ENCODE data around the gene GCSH. TPM values are rescaled to one million over a fixed set of nuclear protein-coding genes. Genes with fewer than 3 reads are reported as not detected.

GCSH gene
- total and polyA plus RNA-seq, 2 of the 13 experiments (the other 11 are each of a cell fraction or from before 2014, with no cell fraction given): 35.9 to 103 TPM

- TF ChIP-seq ZXDC (CRISPR knock-in tag; IDR thresholded peaks at IDR 0.05): peak; percentile 86; the same call in 1 of the 2 replicates
- no peak for TF ChIP-seq HBP1 (CRISPR knock-in tag; IDR thresholded peaks at IDR 0.05; ENCODE audit: low read depth)
- no peak for TF ChIP-seq NCOA5 (CRISPR knock-in tag; IDR thresholded peaks at IDR 0.05)
- TF ChIP-seq HNRNPLL (IDR thresholded peaks at IDR 0.05; ENCODE audit: low read depth, low read length, poor library complexity, severe bottlenecking): peak; percentile 97
- no peak for TF ChIP-seq NRL (CRISPR knock-in tag; IDR thresholded peaks at IDR 0.05; ENCODE audit: borderline replicate concordance)
- no peak for TF ChIP-seq ATRX (CRISPR knock-in tag; IDR thresholded peaks at IDR 0.05; ENCODE audit: borderline replicate concordance)
- peak; percentile 79; the same call in 1 of the 3 replicates for TF ChIP-seq MXI1 (IDR thresholded peaks at IDR 0.05; ENCODE audit: borderline replicate concordance, low read depth, low read length)
- no peak for TF ChIP-seq ARID3A (IDR thresholded peaks at IDR 0.05; ENCODE audit: low read depth, low read length)
- peak; percentile 26; the same call in 1 of the 2 replicates for TF ChIP-seq ZNF232 (CRISPR knock-in tag; IDR thresholded peaks at IDR 0.05; ENCODE audit: borderline replicate concordance)
- no peak for TF ChIP-seq KMT2B (CRISPR knock-in tag; IDR thresholded peaks at IDR 0.05)
- TF ChIP-seq ZFP36 (IDR thresholded peaks at IDR 0.05; ENCODE audit: borderline replicate concordance, low read depth, low read length, partially characterized antibody): no peak
- TF ChIP-seq, protein P1, sequence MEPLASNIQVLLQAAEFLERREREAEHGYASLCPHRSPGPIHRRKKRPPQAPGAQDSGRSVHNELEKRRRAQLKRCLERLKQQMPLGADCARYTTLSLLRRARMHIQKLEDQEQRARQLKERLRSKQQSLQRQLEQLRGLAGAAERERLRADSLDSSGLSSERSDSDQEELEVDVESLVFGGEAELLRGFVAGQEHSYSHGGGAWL (CRISPR knock-in tag; IDR thresholded peaks at IDR 0.05): peak; percentile 83; the same call in 1 of the 2 replicates
- TF ChIP-seq TEF (CRISPR knock-in tag; IDR thresholded peaks at IDR 0.05): no peak
- no peak for TF ChIP-seq ZNF557 (CRISPR knock-in tag; IDR thresholded peaks at IDR 0.05)
- TF ChIP-seq ZC3H4 (CRISPR knock-in tag; IDR thresholded peaks at IDR 0.05; ENCODE audit: borderline replicate concordance): no peak
- no peak for TF ChIP-seq TBP (CRISPR knock-in tag; IDR thresholded peaks at IDR 0.05)
- TF ChIP-seq, protein P2, sequence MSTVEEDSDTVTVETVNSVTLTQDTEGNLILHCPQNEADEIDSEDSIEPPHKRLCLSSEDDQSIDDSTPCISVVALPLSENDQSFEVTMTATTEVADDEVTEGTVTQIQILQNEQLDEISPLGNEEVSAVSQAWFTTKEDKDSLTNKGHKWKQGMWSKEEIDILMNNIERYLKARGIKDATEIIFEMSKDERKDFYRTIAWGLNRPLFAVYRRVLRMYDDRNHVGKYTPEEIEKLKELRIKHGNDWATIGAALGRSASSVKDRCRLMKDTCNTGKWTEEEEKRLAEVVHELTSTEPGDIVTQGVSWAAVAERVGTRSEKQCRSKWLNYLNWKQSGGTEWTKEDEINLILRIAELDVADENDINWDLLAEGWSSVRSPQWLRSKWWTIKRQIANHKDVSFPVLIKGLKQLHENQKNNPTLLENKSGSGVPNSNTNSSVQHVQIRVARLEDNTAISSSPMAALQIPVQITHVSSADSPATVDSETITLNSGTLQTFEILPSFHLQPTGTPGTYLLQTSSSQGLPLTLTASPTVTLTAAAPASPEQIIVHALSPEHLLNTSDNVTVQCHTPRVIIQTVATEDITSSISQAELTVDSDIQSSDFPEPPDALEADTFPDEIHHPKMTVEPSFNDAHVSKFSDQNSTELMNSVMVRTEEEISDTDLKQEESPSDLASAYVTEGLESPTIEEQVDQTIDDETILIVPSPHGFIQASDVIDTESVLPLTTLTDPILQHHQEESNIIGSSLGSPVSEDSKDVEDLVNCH (CRISPR knock-in tag; IDR thresholded peaks at IDR 0.05): no peak
- no peak for TF ChIP-seq SUZ12 (IDR thresholded peaks at IDR 0.05; ENCODE audit: low read depth, low read length)
- TF ChIP-seq NR1H2 (CRISPR knock-in tag; IDR thresholded peaks at IDR 0.05; ENCODE audit: borderline replicate concordance, low read depth): peak; percentile 62; the same call in 1 of the 2 replicates
- TF ChIP-seq ARNT2 (CRISPR knock-in tag; IDR thresholded peaks at IDR 0.05; ENCODE audit: low read depth): peak; percentile 94
These were observed at the start of gene GCSH (continued) for GRCh38 chr16:81095953-81096714.
